Measurements from ENCODE around the gene VAMP7. TPM values are rescaled to one million over a fixed set of nuclear protein-coding genes. Genes with fewer than 3 reads are reported as not detected.

The VAMP7 gene
- total and polyA plus RNA-seq, 2 of the 8 experiments (the other 6 are each of a cell fraction or from before 2014, with no cell fraction given): 14.2 to 22.1 TPM

- H3K23me2 ChIP-seq (ENCODE audit: low read depth, low read length): peaks cover 10% of the 10 kb centered on the region; the same call in 1 of the 2 replicates
- H3K18ac ChIP-seq (ENCODE audit: extremely low read depth, low read length): no peak overlapping the region
- H3K79me1 ChIP-seq (ENCODE audit: low read depth, low read length): no peaks in the 10 kb centered on the region; the same call in 1 of the 2 replicates
- H3K36me3 ChIP-seq (ENCODE audit: control insufficient read depth in 2 of 4, insufficient read depth in 4 of 4, low read length in 3 of 4): peaks cover 0 to 2% (median 0%) of the 10 kb centered on the region in 4 experiments; a peak in 1 of 8 replicates
- H3K4me2 ChIP-seq (ENCODE audit: insufficient read depth in 1 of 2, low read depth in 2 of 2, low read length in 2 of 2): no peak overlapping the region
- H2AFZ ChIP-seq (ENCODE audit: low read length): no peak overlapping the region
- H3K4ac ChIP-seq (replicated peaks; ENCODE audit: insufficient read length, low read depth, low read length): no peak overlapping the region
- H3K79me2 ChIP-seq (ENCODE audit: control insufficient read depth in 1 of 2, insufficient read depth in 2 of 2, low read length in 2 of 2): no peaks in the 10 kb centered on the region
- H3K9me3 ChIP-seq (ENCODE audit: insufficient read depth in 2 of 2, low read depth in 1 of 2, low read length in 1 of 2): peaks cover 12 to 46% of the 10 kb centered on the region in 2 experiments; a peak in 3 of 4 replicates
- H4K91ac ChIP-seq (replicated peaks; ENCODE audit: insufficient read length, low read length): no peak overlapping the region
- CTCF ChIA-PET (ENCODE audit: partially characterized antibody): no interaction called here
- H4K20me1 ChIP-seq (replicated peaks in 1 of 2; ENCODE audit: control insufficient read depth in 1 of 2, insufficient read depth in 2 of 2, low read length in 2 of 2): no peaks in the 10 kb centered on the region
- H2BK15ac ChIP-seq (ENCODE audit: low read length): no peak overlapping the region
- no peak overlapping the region for H3K23ac ChIP-seq (ENCODE audit: insufficient read length)
- FAIRE-seq (no peak), DNase-seq (ENCODE audit: low read depth in 1 of 2, low spot score in 2 of 2) (no peak)
- H3K4me1 ChIP-seq (replicated peaks in 1 of 4; ENCODE audit: control insufficient read depth in 3 of 4, insufficient read depth in 4 of 4, low read length in 3 of 4): no peaks in the 10 kb centered on the region; a peak in 1 of 7 replicates
- H2BK20ac ChIP-seq (ENCODE audit: low read length): no peak overlapping the region
- H4K8ac ChIP-seq (ENCODE audit: extremely low read depth, insufficient read depth, low read length): no peak overlapping the region
- H3K14ac ChIP-seq (ENCODE audit: insufficient read length): no peak overlapping the region
- no peak overlapping the region for H3K9ac ChIP-seq (replicated peaks in 1 of 4; ENCODE audit: extremely low read depth in 1 of 4, low read depth in 3 of 4, low read length in 3 of 4)
- H2BK12ac ChIP-seq (ENCODE audit: low read depth, low read length): no peak overlapping the region
- no peak overlapping the region for H3K4me3 ChIP-seq (ENCODE audit: extremely low read depth in 1 of 4, insufficient read depth in 2 of 4, low read depth in 3 of 4, low read length in 4 of 4)
- no peak overlapping the region for H4K5ac ChIP-seq (ENCODE audit: insufficient read length, low read depth, low read length)
- no peak overlapping the region for H2AK5ac ChIP-seq (ENCODE audit: low read depth, low read length)
- no peak overlapping the region for H3K56ac ChIP-seq (replicated peaks; ENCODE audit: insufficient read length, low read depth, low read length)
- no peak overlapping the region for H2BK120ac ChIP-seq (replicated peaks; ENCODE audit: low read depth, low read length)
- POLR2A ChIA-PET (ENCODE audit: partially characterized antibody): no interaction called here
- no peaks in the 10 kb centered on the region for H3K27me3 ChIP-seq (replicated peaks in 1 of 4; ENCODE audit: control insufficient read depth in 3 of 4, extremely low read depth in 1 of 4, insufficient read depth in 3 of 4, low read length in 3 of 4)
- H2BK5ac ChIP-seq (ENCODE audit: low read depth, low read length): no peak overlapping the region
- no peak overlapping the region for H3K27ac ChIP-seq (ENCODE audit: low read depth, low read length)
- 43% methylated on average over 1 of the region's 1 CpG; no CpG with 5 or more reads in 1 of the 2 experiments for WGBS, 2 experiments (ENCODE audit: extremely low coverage in 1 of 2, insufficient coverage in 1 of 2, insufficient read length in 1 of 2, insufficient replicate concordance in 2 of 2, low coverage in 1 of 2, low lambda C conversion rate in 2 of 2, missing lambda C conversion rate in 1 of 2)
- no peak for TF ChIP-seq NRF1 (IDR thresholded peaks at IDR 0.05; ENCODE audit: low read depth, low read length)
- no peak for TF ChIP-seq SP4 (IDR thresholded peaks at IDR 0.05; ENCODE audit: low read length)
- TF ChIP-seq YY1 (IDR thresholded peaks at IDR 0.05; ENCODE audit: low read depth, low read length): no peak
- no peak for TF ChIP-seq CHD2 (IDR thresholded peaks at IDR 0.05; ENCODE audit: low read length)
- TF ChIP-seq PHF8 (conservative IDR thresholded peaks at IDR 0.05; ENCODE audit: low read depth, low read length): no peak
- no peak for TF ChIP-seq SUZ12 (IDR thresholded peaks at IDR 0.05; ENCODE audit: low read length)
- TF ChIP-seq MAX (IDR thresholded peaks at IDR 0.05): no peak
- TF ChIP-seq TAF7 (optimal IDR thresholded peaks at IDR 0.05; ENCODE audit: borderline replicate concordance, low read depth, low read length): no peak
- TF ChIP-seq RFX5 (IDR thresholded peaks at IDR 0.05; ENCODE audit: borderline replicate concordance, low read depth, low read length): no peak
- no peak for TF ChIP-seq POLR2A (IDR thresholded peaks at IDR 0.05; ENCODE audit: control extremely low read depth in 1 of 2, low read depth in 2 of 2, low read length in 2 of 2)
- TF ChIP-seq KDM4A (IDR thresholded peaks at IDR 0.05; ENCODE audit: low read depth, low read length, severe bottlenecking): no peak
- TF ChIP-seq E2F6 (IDR thresholded peaks at IDR 0.05): no peak
- no peak for TF ChIP-seq POLR2AphosphoS5 (IDR thresholded peaks at IDR 0.05; ENCODE audit: low read depth, low read length)
- no peak for TF ChIP-seq USF2 (IDR thresholded peaks at IDR 0.05; ENCODE audit: low read length)
Measured at GRCh38 chrX:155954793-155955192, 73.6 kb downstream of the VAMP7 start.
